Pericardium fibroblast (primary cell): ENCODE measurements around the gene GREB1. TPM values are rescaled to one million over a fixed set of nuclear protein-coding genes. Genes with fewer than 3 reads are reported as not detected.

ENCODE experiments used
- total RNA-seq: library from RNA; depleted of rRNA; stranded (reverse); fragments of >200 nt; gene quantifications from 2 replicates; pipeline ENCODE4 v1.2.3, GENCODE V29; 2015

GREB1 gene, protein sequence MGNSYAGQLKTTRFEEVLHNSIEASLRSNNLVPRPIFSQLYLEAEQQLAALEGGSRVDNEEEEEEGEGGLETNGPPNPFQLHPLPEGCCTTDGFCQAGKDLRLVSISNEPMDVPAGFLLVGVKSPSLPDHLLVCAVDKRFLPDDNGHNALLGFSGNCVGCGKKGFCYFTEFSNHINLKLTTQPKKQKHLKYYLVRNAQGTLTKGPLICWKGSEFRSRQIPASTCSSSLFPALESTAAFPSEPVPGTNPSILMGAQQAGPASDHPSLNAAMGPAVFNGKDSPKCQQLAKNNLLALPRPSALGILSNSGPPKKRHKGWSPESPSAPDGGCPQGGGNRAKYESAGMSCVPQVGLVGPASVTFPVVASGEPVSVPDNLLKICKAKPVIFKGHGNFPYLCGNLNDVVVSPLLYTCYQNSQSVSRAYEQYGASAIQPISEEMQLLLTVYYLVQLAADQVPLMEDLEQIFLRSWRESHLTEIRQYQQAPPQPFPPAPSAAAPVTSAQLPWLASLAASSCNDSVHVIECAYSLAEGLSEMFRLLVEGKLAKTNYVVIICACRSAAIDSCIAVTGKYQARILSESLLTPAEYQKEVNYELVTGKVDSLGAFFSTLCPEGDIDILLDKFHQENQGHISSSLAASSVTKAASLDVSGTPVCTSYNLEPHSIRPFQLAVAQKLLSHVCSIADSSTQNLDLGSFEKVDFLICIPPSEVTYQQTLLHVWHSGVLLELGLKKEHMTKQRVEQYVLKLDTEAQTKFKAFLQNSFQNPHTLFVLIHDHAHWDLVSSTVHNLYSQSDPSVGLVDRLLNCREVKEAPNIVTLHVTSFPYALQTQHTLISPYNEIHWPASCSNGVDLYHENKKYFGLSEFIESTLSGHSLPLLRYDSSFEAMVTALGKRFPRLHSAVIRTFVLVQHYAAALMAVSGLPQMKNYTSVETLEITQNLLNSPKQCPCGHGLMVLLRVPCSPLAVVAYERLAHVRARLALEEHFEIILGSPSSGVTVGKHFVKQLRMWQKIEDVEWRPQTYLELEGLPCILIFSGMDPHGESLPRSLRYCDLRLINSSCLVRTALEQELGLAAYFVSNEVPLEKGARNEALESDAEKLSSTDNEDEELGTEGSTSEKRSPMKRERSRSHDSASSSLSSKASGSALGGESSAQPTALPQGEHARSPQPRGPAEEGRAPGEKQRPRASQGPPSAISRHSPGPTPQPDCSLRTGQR (N-terminal part only)
- total RNA-seq = 0.23 and 0.43 TPM in 2 replicates

DNA sequence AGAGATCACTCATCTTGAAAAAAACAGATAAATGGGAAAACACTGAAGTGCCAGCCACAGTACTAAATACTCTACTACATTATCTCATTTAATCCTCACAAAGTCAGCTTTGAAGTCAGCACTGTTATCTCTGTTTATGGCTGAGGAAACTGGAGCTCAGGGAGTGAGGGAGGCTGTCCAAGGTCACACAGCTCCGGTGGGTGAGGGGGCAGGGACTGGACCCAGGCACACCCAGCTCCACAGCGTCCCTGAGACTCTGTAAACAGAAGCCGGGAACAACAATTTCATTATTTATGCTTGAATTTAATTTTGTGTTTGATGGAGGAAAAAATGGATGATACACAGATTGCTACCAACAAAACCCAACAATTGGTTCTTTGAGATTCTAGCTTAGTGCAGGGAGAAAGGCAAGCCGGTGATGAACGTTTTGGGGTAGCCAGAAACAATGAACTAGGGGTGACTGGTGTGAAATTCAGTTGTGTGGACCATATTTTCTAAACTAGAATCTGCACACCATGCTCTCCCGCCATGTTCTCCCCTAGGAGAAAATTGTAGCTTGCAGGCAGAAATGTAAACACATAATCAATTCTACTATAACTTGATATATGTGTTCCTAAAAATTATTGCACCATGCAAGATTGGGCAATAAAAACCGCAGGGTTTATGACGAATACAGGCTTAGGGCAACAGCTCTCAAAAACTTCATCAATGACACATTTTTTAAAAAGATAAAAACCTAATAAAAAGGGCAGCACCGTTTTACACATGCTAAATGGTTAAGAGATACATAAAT, at the start of gene GREB1:
Gene GREB1 (plus strand): TSS at position 768 of the 793 bp plus-strand sequence. CDS start 22,570 bp downstream, outside the sequence.

DNA sequence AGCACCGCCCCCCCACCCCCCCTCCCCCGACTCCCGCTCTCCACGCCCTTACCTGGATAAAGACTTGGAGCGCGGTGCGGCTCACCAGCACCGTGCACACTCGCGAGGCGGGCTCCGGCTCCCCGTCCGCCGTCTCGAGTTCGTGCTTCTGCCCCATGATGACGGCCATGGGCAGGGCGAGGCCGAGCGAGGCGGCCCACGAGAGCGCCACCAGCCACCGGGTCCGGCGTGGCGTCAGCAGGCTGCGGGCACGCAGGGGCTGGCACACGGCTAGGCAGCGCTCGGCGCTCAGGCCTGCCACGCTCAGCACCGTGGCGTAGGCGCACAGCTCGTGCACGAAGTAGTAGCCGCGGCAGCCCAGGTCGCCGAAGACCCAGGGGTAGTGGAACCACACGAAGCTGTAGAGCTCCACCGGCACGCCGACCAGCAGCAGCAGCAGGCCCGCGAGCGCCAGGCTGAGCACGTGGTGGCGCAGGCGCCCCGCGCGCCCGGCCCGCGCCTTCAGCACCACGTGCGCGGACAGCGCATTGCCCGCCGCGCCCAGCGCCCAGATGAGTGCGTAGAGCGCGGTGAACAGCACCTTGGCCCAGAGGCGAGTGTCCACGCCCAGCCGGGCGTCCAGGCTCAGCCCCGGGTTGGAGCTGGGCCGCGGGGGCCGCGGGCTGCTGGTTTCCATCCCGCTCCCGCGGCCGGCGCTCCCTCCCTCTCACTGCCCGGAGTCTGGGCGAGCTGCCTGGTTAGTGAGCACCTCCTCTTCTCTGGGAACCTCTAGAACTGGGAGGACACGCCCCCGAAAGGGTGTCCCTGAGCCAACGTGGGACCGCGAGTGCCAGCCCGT, 135.8 kb downstream of the GREB1 start, which contains the start of gene NTSR2:
Gene NTSR2 (minus strand): TSS at position 742 of the 838 bp plus-strand sequence. CDS start 66 bp downstream, at position 676.

Other genes with a start within 250 kb of the GREB1 start
- gene ROCK2, start 189.4 kb upstream of the GREB1 start, total RNA-seq = 21.0 and 25.1 TPM in 2 replicates
- 11.6 and 21.3 TPM in 2 replicates for gene E2F6, start 67.9 kb upstream of the GREB1 start, total RNA-seq
- gene NTSR2, start 136.2 kb downstream of the GREB1 start, total RNA-seq = not detected in 2 replicates
- gene LPIN1, start 212.6 kb downstream of the GREB1 start, total RNA-seq = 38.6 and 49.6 TPM in 2 replicates